Measurements from ENCODE around the gene DLST. TPM values are rescaled to one million over a fixed set of nuclear protein-coding genes. Genes with fewer than 3 reads are reported as not detected.

Gene DLST
- total and polyA plus RNA-seq, 12 donors: 42.0 to 205 (median 146) TPM

DNA sequence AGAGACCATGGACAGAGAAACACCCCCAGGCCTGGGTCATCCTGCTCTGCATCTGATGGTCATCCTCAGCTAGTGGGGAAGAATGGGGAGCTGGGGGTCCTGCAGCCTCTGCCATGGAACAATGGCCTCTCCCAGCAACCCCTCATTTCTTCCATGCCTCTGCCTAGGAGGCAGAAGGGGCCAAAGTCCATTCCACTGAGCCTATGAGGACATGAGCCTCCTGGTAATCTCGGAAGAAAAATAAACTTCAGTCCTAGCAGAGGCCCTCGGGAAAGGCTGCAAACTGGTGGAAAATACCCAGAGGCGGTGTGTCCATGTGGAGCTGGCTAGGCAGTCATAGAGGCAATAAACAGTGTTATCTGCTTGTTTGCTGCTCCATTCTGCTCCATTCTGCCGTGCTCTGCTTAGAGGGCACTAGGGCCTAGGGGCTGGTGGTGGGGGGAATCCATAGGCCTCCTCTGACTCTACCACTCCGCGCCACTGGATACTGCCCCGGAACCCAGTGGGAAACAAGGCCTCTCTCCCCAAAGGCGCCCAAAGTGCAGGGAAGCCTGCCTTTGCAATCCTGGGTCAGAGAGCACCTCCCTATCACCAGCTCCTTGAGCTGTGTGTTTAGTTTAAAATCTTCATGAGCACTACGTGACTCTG is 69.2 kb downstream of the DLST start:
- intact Hi-C loops (cut with DNase I): no loop called here
- H3K4me1 ChIP-seq (replicated peaks in 1 of 2): peaks cover 0 to 18% of the 10 kb centered on the region in 2 donors
- H3K9me3 ChIP-seq (replicated peaks in 1 of 3): no peaks in the 10 kb centered on the region
- 73 to 87% (median 85%) methylated on average over 8 to 9 of the region's 9 CpGs for WGBS, 4 donors
- TF ChIP-seq POLR2A (IDR thresholded peaks at IDR 0.05): no peak
- TF ChIP-seq, protein P1, sequence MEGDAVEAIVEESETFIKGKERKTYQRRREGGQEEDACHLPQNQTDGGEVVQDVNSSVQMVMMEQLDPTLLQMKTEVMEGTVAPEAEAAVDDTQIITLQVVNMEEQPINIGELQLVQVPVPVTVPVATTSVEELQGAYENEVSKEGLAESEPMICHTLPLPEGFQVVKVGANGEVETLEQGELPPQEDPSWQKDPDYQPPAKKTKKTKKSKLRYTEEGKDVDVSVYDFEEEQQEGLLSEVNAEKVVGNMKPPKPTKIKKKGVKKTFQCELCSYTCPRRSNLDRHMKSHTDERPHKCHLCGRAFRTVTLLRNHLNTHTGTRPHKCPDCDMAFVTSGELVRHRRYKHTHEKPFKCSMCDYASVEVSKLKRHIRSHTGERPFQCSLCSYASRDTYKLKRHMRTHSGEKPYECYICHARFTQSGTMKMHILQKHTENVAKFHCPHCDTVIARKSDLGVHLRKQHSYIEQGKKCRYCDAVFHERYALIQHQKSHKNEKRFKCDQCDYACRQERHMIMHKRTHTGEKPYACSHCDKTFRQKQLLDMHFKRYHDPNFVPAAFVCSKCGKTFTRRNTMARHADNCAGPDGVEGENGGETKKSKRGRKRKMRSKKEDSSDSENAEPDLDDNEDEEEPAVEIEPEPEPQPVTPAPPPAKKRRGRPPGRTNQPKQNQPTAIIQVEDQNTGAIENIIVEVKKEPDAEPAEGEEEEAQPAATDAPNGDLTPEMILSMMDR (IDR thresholded peaks at IDR 0.05): no peak
- H3K36me3 ChIP-seq (replicated peaks in 1 of 2): no peaks in the 10 kb centered on the region
- no peak overlapping the region for H3K4me3 ChIP-seq
- DNase-seq: no peak
- H3K27me3 ChIP-seq: no peaks in the 10 kb centered on the region
- H3K27ac ChIP-seq: no peak overlapping the region

DNA sequence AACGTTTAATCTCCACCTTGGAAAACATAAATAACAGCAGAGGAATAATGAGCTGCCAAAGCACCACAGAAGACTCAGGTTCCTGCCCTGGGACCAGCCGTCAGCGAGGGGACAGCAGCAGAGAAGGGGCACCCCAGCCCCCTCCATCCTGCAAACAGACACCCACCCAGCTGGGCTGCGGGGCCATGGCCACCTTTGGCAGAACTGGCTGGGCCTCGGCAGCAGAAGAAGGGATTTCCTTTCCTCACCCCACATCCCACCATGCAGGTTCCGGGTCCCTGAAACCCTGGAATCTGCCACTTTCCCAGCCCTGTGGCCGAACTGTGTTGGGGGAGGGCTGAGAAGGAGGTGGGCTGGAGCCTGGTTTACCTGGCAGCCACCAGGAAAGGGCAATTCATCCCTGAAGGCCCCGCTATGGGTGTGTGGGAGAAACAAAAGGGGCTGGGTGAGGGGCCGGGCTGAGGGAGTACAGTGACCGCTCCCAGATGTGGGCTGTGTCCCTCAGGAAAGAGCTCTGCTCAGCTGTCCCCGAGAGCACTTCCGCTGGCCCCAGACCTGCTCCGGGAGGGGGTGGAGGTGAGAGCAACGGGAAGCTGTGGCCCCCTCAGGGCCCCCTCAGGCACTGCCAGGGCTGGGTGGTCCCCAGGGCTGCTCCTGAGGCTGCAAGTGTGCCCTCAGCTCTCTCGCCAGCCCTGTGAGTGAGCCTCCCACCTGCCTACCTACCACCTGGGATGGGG is 69.9 kb downstream of the DLST start:
- WGBS, 4 donors: 75 to 80% (median 76%) methylated on average over 8 to 15 of the region's 15 CpGs
- Histone ChIP-seq H3K9me3 (replicated peaks in 1 of 3) (no peaks in the 10 kb centered on the region), H3K4me1 (replicated peaks in 1 of 2) (peaks cover 0 to 18% of the 10 kb centered on the region in 2 donors), H3K4me3 (no peak overlapping the region), H3K27ac (no peak overlapping the region), H3K36me3 (replicated peaks in 1 of 2) (no peaks in the 10 kb centered on the region), H3K27me3 (no peaks in the 10 kb centered on the region)
- TF ChIP-seq, protein P1 (IDR thresholded peaks at IDR 0.05): no peak
- no peak for TF ChIP-seq POLR2A (IDR thresholded peaks at IDR 0.05)
- DNase-seq: no peak
- intact Hi-C loops (cut with DNase I): no loop called here

DNA sequence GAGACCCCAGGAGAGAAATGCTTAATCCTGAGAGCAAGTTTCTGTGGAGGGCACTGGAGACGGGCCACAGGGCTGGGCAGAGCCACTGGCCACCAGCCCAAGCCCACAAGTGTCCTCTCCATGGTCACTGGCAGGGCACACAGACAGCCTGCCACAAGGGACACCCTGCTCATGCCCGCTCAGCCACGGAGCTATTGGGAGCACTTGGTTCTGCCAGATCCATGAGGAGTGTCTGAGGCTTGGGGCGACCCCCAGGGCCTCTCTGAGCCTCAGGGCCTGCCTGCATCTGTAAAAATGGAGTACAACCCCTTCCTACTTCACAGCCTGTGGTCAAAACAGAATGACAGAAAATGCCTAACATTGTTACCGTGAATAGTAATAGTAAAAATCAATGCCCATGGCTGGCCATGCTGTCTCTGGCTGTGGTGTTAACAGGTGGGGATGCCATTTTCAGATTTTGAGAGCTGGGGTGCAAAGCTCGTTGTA is 70.5 kb downstream of the DLST start:
- no peak overlapping the region for H3K4me3 ChIP-seq
- H3K27me3 ChIP-seq: no peaks in the 10 kb centered on the region
- 82 to 87% (median 83%) methylated on average over 5 to 6 of the region's 6 CpGs for WGBS, 4 donors
- no peaks in the 10 kb centered on the region for H3K9me3 ChIP-seq (replicated peaks in 1 of 3)
- no peak for DNase-seq
- H3K36me3 ChIP-seq (replicated peaks in 1 of 2): no peaks in the 10 kb centered on the region
- intact Hi-C loops (cut with DNase I): no loop called here
- no peak for TF ChIP-seq POLR2A (IDR thresholded peaks at IDR 0.05)
- TF ChIP-seq, protein P1 (IDR thresholded peaks at IDR 0.05): no peak
- H3K4me1 ChIP-seq (replicated peaks in 1 of 2): peaks cover 0 to 18% of the 10 kb centered on the region in 2 donors
- no peak overlapping the region for H3K27ac ChIP-seq

DNA sequence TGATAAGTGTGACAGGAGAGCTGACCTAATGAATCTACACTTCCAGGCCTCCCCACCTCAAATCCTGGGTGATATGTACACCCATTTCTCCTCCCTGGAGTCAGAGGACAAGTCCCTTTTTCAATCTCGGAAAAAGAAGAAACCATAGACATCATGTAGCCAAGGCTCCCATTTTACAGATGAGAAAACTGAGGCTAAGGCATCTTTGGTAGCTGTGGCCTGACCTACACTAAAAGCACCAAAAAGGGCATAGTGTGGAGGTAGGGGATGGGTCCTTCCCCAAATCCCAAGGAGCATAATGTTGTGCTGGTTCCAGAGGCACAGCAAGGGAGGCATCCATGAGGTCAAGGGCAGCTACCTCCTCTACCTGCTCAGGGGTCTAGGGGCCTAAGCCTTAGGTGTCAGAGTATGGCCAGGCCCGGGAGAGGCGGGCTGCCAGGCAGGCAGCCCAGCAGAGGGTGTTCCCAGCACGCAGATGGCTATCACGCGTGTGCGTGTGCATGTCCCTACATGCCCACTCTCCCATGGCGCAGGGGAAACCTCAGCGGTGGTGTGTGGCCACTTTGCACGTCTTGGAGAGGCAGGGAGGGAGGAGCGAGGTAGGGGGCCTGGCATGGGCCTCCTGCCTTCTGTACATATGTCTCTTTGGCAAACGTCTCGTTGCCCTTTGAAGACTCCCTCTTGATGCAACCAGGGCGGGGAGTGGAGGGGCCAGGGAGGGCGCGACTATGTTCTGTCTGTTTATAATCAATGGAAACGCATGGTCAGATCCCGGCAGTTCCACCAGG is 71.2 kb downstream of the DLST start:
- intact Hi-C loops (cut with DNase I): no loop called here
- no peak for DNase-seq
- H3K4me3 ChIP-seq: no peak overlapping the region

More for the DNA sequence above, 71.2 kb downstream of the DLST start:
- WGBS, 4 donors: 88 to 95% (median 91%) methylated on average over 10 to 18 of the region's 18 CpGs
- Histone ChIP-seq H3K27me3 (no peaks in the 10 kb centered on the region), H3K4me1 (replicated peaks in 1 of 2) (peaks cover 0 to 18% of the 10 kb centered on the region in 2 donors), H3K9me3 (replicated peaks in 1 of 3) (no peaks in the 10 kb centered on the region), H3K36me3 (replicated peaks in 1 of 2) (no peaks in the 10 kb centered on the region), H3K27ac (no peak overlapping the region)
- no peak for TF ChIP-seq POLR2A (IDR thresholded peaks at IDR 0.05)
- TF ChIP-seq, protein P1 (IDR thresholded peaks at IDR 0.05): no peak

Data from adrenal gland (tissue), 12 donors.